Glutamatergic neuron (in vitro differentiated cells): ENCODE data around the gene MYO15A. TPM values are rescaled to one million over a fixed set of nuclear protein-coding genes. Genes with fewer than 3 reads are reported as not detected.

ENCODE experiments used
- DNase-seq: peaks from one replicate; pipeline ENCODE4 v3.0.0; 2022
- H3K27ac Mint-ChIP-seq: one replicate; pipeline ENCODE4 v1.8.0; 2020; ENCODE audit warnings: mild to moderate bottlenecking, mixed read lengths, inconsistent platforms; ENCODE audit not compliant: unreplicated experiment
- H3K27me3 Mint-ChIP-seq: one replicate; pipeline ENCODE4 v1.8.0; 2020; ENCODE audit warnings: mild to moderate bottlenecking, moderate library complexity, mixed read lengths, inconsistent platforms; ENCODE audit not compliant: unreplicated experiment
- H3K36me3 Mint-ChIP-seq: one replicate; pipeline ENCODE4 v1.8.0; 2020; ENCODE audit warnings: mild to moderate bottlenecking, mixed read lengths, inconsistent platforms; ENCODE audit not compliant: unreplicated experiment
- H3K4me1 Mint-ChIP-seq: one replicate; pipeline ENCODE4 v1.8.0; 2020; ENCODE audit warnings: mild to moderate bottlenecking, low read depth, mixed read lengths, inconsistent platforms; ENCODE audit not compliant: unreplicated experiment
- H3K4me3 Mint-ChIP-seq: one replicate; pipeline ENCODE4 v1.8.0; 2020; ENCODE audit warnings: mild to moderate bottlenecking, mixed read lengths, inconsistent platforms; ENCODE audit not compliant: unreplicated experiment
- H3K9me3 Mint-ChIP-seq: one replicate; pipeline ENCODE4 v1.8.0; 2020; ENCODE audit warnings: mild to moderate bottlenecking, moderate library complexity, mixed read lengths, inconsistent platforms; ENCODE audit not compliant: unreplicated experiment
- total RNA-seq: library from RNA; stranded (reverse); fragmentation: NEBNext Ultra II Directional; extraction: Animal tissue kit (Norgen Biotek cat#: 25700); gene quantifications from one replicate; pipeline ENCODE4 v1.2.1, GENCODE V29; 2021; ENCODE audit not compliant: unreplicated experiment
- TF ChIP-seq, protein P1 (sequence below): fragments of 200-600 bp; sonication (generic); IDR thresholded peaks from one replicate; pipeline ENCODE4 v1.5.0; 2021; ENCODE audit not compliant: partially characterized antibody, unreplicated experiment

The MYO15A gene
- total RNA-seq, 1 donor from 2014 or later: 4.0 TPM

DNA sequence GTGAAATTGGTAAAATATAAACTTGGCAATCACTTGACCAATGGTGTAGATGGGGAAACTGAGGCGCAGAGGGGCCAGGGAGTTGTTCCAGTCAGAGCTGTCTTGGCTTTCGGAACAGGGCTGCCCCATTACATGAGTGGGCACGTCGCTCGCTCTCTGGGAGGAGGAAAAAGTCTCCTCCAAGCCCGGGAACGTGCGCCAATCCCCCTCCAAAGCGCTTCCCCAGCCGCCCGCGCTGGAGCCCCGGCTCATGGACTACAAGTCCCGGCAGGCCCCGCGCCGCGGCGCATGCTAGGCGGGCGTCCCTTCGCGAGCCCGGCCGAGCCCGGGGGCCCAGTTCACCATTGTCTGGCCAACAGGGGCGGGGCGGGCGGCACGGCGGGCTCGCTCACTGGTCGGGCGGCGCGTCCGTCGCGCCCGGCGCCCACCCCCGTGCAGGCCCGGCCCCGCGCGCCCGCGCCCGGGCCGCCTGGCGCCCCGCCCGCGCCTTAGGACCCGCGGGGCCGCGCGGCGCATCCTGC, 116.6 kb downstream of the MYO15A start, which contains the start of gene LLGL1:
Gene LLGL1, plus strand, starts transcription at position 515 of the 521 bp plus-strand sequence. CDS start 48 bp downstream, outside the sequence.
- Mint-ChIP-seq H3K4me1 (peaks cover 26% of the 10 kb centered on the region), H3K27ac (peak within 1 kb of the TSS; percentile 100), H3K4me3 (peak within 1 kb of the TSS; percentile 97), H3K9me3 (peaks cover 12% of the 10 kb centered on the region), H3K36me3 (no peaks in the 10 kb centered on the region), H3K27me3 (peaks cover 10% of the 10 kb centered on the region)
- peak; percentile 99 for DNase-seq
- TF ChIP-seq, protein P1, sequence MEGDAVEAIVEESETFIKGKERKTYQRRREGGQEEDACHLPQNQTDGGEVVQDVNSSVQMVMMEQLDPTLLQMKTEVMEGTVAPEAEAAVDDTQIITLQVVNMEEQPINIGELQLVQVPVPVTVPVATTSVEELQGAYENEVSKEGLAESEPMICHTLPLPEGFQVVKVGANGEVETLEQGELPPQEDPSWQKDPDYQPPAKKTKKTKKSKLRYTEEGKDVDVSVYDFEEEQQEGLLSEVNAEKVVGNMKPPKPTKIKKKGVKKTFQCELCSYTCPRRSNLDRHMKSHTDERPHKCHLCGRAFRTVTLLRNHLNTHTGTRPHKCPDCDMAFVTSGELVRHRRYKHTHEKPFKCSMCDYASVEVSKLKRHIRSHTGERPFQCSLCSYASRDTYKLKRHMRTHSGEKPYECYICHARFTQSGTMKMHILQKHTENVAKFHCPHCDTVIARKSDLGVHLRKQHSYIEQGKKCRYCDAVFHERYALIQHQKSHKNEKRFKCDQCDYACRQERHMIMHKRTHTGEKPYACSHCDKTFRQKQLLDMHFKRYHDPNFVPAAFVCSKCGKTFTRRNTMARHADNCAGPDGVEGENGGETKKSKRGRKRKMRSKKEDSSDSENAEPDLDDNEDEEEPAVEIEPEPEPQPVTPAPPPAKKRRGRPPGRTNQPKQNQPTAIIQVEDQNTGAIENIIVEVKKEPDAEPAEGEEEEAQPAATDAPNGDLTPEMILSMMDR: no peak

DNA sequence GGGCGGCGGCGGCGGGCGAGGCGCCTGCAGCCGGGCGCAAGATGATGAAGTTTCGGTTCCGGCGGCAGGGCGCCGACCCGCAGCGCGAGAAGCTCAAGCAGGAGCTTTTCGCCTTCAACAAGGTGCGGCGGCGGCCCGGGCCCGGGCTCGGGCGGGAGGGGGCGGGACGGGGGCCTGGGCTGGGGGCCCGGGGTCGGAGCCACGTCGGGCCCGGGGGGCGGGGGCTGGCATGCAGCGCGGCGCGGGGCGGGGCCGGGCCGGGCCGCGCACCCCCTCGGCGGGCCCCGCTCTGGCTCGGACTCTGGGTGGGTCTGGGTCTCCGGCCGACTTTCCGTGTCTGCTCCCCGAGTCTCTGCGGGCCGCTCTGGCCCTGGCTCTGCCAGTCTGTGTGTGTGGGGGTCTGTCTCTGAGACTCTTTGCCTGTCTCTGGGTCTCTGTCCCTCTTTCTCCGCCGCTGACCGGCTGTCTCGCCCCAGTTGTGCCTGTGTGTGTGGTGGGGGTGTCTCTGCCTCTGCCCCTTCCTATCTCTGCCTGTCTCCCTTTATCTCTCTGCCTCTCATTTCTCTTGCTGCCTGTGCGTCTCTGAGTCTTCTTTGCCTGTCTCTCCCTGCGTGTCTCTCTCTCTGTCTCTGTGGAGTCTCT, 117.2 kb downstream of the MYO15A start:
- TF ChIP-seq, protein P1: no peak
- no peak for DNase-seq
- peak overlapping the region; percentile 90 for H3K27ac Mint-ChIP-seq
- no peaks in the 10 kb centered on the region for H3K36me3 Mint-ChIP-seq
- peaks cover 27% of the 10 kb centered on the region for H3K4me1 Mint-ChIP-seq
- peak overlapping the region; percentile 97 for H3K4me3 Mint-ChIP-seq
- peaks cover 10% of the 10 kb centered on the region for H3K27me3 Mint-ChIP-seq
- H3K9me3 Mint-ChIP-seq: peaks cover 12% of the 10 kb centered on the region

DNA sequence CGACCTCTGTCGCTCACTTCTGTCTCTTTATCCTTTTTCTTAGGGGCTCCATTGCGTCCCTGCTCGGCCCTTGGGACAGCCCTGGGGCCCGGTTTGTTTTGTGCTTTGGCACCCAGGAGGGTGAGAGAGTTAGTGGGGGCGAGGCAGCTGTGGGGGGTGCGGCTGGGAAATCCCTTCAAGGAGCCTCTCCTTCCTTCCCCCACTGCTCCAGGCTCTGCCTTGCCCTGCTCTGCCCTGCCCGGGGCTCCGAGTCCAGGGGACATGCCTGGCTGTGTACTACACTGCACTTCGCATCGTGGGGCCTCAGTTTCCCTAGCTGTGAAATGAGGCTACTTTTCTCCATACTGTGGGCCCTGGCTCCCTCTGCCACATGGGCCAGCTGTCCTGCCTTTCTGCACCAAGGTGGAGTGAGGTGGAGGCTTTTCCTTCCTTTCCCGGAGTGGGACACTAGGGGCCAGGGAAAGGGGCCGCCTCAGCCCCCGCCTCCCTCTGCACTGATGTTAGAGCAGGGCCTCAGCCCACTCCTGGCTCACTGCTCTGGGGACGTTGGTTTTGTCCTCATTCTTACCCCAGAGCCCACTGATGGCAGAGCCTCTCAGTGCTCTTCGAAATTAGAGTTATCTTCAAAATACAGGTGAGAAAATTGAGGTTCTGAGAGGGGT, 117.9 kb downstream of the MYO15A start:
- H3K36me3 Mint-ChIP-seq: no peaks in the 10 kb centered on the region
- peaks cover 29% of the 10 kb centered on the region for H3K4me1 Mint-ChIP-seq
- H3K4me3 Mint-ChIP-seq: peak overlapping the region; percentile 97
- H3K27me3 Mint-ChIP-seq: peaks cover 10% of the 10 kb centered on the region
- no peak for DNase-seq
- H3K9me3 Mint-ChIP-seq: peaks cover 12% of the 10 kb centered on the region
- peak overlapping the region; percentile 90 for H3K27ac Mint-ChIP-seq
- TF ChIP-seq, protein P1: no peak

DNA sequence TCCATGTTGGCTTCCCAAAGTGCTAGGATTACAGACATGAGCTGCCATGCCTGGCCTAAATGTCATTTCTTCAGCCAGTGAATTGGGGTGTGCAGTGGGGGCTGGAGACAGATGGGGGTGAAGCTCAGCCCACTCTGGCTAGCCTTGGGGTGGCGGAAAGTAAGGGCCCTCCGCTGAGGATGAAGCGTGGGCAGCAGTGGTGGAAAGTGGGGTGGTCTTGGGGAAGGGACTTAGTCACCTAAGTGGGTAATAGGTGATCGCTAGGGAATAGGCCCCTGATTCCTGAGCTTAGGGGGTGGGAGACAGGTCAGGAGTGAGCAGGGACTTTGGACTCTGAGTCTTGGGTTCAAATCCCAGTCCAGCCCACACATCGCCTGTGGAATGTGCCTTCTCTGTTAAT, 119.1 kb downstream of the MYO15A start:
- H3K9me3 Mint-ChIP-seq: peaks cover 12% of the 10 kb centered on the region
- TF ChIP-seq, protein P1: no peak
- H3K4me1 Mint-ChIP-seq: peaks cover 29% of the 10 kb centered on the region
- DNase-seq: no peak
- no peaks in the 10 kb centered on the region for H3K36me3 Mint-ChIP-seq
- H3K27me3 Mint-ChIP-seq: peaks cover 10% of the 10 kb centered on the region
- peak overlapping the region; percentile 57 for H3K4me3 Mint-ChIP-seq
- no peak overlapping the region for H3K27ac Mint-ChIP-seq
